ENCODE results near the gene OR4C5.

GRCh38 chr11:48366365-48366764 lies at the start of gene OR4C5:
- TF ChIP-seq POLR2AphosphoS5 (IDR thresholded peaks at IDR 0.05; ENCODE audit: low read depth, low read length) (no peak), POLR2A (IDR thresholded peaks at IDR 0.05; ENCODE audit: low read depth, low read length) (no peak)

Data from GM12892 (cell line).